OCI-LY7 (cell line): ENCODE results near the gene EDN1.

Experiments used
- EZH2phosphoT487 ChIP-seq: fragments of 200-600 bp; sonication (generic); IDR thresholded peaks from 2 replicates; pipeline ENCODE4 v1.6.1; 2018; ENCODE audit warnings: low read depth, borderline replicate concordance, mild to moderate bottlenecking, mixed run types, antibody characterized with exemption, low read length, moderate library complexity, mixed read lengths
- TF ChIP-seq, protein P1 (sequence below): fragments of 200-600 bp; sonication (generic); conservative IDR thresholded peaks from 2 replicates; pipeline ENCODE4 v1.5.1; 2014; ENCODE audit warnings: mild to moderate bottlenecking, antibody characterized with exemption, low read length, moderate library complexity, mixed read lengths

GRCh38 chr6:12327988-12328387 is 37.8 kb downstream of the EDN1 start:
- TF ChIP-seq, protein P1, sequence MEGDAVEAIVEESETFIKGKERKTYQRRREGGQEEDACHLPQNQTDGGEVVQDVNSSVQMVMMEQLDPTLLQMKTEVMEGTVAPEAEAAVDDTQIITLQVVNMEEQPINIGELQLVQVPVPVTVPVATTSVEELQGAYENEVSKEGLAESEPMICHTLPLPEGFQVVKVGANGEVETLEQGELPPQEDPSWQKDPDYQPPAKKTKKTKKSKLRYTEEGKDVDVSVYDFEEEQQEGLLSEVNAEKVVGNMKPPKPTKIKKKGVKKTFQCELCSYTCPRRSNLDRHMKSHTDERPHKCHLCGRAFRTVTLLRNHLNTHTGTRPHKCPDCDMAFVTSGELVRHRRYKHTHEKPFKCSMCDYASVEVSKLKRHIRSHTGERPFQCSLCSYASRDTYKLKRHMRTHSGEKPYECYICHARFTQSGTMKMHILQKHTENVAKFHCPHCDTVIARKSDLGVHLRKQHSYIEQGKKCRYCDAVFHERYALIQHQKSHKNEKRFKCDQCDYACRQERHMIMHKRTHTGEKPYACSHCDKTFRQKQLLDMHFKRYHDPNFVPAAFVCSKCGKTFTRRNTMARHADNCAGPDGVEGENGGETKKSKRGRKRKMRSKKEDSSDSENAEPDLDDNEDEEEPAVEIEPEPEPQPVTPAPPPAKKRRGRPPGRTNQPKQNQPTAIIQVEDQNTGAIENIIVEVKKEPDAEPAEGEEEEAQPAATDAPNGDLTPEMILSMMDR = no peak
- no peak for TF ChIP-seq EZH2phosphoT487
